CD4-positive, alpha-beta T cell treated with Interleukin-15 for 1 hour (primary cell): ENCODE measurements around the gene GPER1.
"Not testable (repeated sequence)": the region's sequence is repeated elsewhere in the genome, so short reads cannot be mapped to it uniquely, and the experiment has no call there.

ENCODE experiments used
- DNase-seq: peaks from one replicate; pipeline ENCODE4 v3.0.0-alpha.2; 2020

The GPER1 gene

DNA sequence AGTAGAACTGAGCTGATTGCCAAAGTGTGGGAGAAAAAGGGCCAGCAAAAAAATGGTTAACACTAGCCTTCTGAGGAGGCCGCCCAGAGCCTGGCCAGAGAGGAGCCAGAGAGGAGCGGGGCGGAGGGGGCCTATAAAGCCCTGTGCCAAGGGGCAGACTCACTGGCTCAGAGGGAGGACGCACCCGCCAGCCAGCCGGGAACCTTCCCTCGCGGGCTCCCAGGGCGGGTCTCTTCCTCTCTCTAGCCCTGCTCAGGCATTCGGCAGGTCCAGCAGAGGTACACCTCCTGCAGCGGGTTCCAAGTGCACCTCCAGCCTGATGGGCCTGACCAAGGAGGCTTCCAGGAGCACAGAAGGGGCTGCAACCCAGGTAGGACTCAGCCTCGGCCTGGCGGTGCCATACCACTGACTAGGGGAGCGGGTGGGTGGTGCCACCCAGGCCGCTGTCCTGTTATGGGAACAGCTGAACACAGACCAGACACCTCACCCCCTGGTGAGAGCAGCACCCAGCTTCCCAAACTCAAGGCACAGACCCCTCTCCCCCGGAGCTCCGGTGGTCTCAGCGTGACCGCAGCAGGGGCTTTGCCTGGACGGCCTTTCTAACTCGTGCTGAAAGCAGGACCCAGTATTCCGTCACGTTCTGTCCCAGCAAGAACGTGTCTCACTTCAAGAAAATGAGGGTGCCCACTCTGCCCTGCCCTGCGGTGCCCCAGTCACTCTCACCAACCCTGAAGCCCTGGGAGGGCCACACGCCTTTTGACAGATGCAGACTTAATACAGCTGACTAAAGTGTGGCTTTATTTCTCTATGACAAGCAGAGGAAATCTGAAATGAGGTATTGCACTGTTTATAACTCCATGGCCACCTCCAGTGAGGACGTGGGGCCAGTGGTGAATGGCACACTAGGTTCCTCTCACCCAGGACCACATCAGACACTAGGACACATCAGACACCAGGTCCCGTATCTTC, at the start of gene GPER1:
Gene GPER1 (plus strand): TSS at position 162 of the 969 bp plus-strand sequence. CDS start 3,616 bp downstream, outside the sequence.
- DNase-seq: no peak

DNA sequence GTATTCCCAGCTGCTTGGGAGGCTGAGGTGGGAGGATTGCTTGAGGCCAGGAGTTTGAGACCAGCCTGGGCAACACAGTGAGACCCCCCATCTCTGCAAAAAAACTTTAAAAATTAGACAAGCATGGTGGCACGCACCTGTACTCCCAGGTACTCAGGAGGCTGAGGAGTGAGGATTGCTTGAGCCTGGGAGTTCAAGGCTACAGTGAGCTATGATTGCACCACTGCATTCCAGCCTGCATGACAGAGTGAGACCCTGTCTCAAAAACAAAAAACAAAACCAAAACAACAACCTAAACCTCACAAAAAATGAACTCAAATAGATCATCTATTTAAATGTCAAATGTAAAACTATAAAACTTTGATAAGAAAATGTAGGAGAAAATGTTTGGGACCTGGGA, 47.7 kb upstream of the GPER1 start:
- not testable (repeated sequence) for DNase-seq

DNA sequence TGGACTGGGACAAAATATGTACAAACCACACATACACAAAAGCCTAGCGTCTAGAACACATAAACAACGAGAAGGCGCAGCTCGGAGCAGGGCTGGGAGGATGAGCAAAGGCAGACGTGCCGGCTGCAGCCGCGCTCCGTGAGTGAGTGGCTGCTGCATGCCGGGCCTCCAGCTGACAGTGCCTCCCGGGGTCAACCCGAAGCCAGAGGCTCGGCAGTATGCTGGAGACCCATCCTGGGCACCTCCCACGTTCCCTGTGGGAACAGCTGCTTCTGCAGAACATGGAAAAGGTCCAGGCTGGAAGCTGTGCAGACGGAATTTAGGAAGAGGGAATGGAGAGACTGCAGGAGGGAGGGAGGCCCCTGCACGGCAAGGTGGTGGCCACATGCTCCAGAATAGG, 47.1 kb upstream of the GPER1 start:
- no peak for DNase-seq

DNA sequence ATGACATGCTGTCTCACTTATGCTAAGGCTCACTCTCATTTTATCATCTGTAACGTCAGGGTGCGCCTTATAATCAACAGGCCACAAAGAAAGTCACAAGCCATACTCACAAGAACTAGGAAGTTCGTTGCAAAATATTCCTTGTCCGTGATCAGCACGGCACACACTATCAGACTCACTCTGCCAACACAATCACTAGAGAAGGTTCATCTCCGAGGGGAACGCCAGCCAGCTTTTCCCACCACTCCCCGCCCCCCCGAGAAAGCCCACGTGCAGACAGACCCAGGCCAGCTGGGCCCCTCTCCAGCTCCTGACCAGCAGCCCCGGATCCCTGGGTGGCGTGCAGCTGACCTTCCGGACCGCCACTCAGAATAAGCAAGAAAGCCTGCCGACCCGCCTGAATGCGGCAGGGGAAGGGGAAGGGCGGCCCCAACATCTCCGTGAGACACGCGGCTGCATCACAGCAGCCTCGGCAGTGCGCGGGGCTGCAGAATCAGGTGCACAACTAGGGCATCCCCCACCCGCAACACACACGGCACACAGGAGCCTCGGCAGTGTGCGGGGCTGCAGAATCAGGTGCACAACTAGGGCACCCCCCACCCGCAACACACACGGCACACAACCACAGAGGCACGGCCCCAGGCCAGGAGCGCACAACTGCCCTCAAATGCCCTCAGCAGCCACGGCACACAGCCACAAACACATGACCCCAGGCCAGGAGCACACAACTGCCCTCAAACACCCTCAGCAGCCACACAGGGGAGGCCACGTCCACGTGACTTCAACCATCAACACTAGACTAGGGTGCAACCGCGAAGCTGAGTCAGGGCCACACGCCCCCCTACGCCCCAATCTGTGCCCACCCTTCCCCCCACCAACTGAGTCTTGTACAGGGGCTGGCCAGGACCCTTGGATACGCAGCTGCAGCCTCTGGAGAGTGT, 46.1 kb upstream of the GPER1 start:
- peak; percentile 37 for DNase-seq

DNA sequence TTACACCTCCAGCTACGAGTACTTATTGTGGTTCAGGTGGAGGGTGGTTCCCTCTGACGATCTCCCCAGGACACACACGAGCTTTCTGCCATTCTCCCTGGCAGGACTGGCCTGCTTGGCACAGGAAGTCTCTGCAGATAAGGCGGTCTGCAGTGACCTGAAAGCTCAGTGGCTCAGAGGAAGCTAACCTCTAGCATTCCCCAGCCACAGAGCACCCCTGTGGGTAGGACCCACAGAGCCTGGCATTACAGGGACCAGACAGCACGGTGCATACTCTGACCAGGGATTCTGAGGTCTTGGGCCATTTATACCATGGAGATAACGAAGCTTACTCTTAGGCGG, 45.5 kb upstream of the GPER1 start:
- no peak for DNase-seq

DNA sequence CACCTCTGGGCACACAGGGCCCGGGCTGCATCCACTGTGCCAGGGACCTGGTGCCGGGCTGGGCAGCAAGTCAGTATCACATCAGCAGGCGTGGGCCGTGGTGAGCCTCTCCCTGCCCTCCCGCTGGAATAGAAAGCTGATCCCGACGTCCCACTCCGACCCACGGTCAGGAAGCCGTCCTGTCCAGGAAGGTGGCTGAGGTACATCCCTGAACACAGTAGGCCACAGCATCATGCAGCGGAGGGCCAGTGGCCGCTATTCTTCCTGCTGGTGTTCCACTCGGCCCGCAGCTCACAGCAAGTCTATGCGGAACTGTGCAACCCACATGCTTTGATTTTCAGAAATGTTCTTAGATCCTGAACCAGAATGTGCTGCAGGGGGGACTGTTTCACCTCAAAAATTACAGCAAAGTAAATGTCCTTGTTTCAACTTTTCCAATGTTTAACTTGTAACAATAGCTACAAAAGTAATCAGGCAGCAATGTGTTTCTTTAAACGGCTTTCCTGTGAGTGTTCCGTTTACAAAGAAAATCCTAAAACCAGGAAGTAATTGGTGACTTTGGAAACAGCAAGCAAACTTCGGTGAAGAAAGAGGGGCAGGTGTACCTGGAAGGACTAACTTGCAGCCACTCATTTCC, 44.2 kb upstream of the GPER1 start:
- no peak for DNase-seq

DNA sequence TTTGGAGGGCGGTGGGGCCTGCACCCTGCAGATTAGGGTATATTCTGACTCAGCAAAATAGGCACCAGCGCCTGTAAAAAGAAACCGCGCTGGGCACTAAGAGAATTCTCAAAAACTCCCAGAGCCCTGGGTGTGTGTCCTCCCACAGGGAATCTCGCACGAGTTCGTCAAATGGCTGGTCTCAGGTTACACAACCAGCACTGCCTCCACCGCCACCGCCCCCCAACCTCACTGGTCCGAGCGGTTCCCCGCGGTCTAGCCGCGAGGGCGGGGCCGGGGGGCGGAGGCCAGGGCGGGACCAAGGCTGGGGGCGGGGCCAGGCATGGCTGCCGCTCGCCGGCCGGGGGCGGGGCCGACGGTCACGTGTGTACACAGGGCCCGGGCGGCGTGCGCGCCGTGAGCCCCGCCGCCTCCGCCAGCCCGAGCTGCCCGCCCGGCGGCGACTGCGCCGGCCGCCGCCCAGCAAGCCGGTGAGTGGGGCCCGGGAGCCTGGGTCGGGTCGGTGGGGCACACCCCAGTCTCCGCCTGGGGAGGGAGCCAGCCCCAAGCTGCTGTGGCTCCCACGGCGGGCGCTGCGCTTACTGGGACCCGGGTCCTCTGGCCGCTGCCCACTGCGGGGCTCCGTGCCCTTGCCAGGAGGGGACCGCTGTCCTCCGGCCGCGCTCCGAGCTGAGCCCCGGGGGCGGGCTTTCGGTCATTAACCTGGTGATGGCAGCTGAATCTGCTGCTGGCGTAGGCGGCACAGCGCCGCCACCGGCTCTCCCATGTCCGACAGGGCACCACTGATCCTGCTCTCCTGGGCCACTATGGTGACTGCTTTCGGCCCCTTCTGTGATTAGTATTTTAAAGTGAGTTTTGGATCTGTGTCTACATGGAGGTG, 43.5 kb upstream of the GPER1 start, which contains the start of gene GPR146:
Gene GPR146 (plus strand): TSS at position 358 of the 880 bp plus-strand sequence. CDS start 12,970 bp downstream, outside the sequence.
- DNase-seq: peak; percentile 90

DNA sequence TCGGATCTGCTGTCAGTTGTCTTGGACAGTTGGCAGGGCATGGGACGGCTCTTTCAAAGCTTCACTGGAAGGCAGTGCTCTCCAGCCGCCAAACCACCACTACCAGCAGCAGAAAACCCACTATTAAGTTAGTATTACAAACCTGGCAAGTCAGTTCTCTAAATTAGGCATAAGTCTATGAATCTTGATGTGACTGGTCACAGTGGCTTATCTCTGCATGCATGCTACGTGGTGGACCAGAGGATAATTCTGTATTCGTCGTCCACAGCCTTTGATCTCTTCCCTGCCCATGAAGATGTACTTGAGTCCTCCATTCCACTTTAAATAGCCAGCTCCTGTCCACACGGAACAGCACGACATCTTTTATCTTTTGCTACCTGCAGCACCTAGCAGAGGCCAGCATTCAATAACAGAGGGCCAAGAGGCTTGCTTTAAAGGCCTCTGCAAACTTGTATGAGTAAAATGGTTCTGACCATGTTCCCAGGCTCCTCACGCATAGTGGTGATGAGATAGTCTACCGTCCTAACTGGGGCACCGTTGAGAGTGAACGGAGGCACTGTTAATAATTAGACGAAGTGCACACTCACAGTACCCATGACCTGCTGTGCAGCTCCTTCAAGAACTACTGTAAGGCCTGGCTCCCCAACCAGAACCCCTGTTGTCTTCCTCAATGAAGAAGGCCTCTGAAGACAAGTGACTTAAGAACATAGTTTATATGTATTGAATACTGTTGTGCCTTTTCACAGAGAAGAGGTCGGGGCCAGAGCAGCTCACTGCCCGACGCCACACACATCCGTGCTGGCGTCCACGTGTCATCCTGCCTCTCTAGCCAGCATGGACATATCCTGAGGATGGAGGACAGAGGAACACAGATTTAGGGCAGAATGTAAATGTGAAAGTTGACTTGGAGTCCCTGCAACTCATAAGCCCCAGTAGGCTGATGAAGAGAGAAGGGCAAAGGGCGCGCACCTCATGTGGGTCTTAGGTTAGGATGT, 42.5 kb upstream of the GPER1 start:
- no peak for DNase-seq

DNA sequence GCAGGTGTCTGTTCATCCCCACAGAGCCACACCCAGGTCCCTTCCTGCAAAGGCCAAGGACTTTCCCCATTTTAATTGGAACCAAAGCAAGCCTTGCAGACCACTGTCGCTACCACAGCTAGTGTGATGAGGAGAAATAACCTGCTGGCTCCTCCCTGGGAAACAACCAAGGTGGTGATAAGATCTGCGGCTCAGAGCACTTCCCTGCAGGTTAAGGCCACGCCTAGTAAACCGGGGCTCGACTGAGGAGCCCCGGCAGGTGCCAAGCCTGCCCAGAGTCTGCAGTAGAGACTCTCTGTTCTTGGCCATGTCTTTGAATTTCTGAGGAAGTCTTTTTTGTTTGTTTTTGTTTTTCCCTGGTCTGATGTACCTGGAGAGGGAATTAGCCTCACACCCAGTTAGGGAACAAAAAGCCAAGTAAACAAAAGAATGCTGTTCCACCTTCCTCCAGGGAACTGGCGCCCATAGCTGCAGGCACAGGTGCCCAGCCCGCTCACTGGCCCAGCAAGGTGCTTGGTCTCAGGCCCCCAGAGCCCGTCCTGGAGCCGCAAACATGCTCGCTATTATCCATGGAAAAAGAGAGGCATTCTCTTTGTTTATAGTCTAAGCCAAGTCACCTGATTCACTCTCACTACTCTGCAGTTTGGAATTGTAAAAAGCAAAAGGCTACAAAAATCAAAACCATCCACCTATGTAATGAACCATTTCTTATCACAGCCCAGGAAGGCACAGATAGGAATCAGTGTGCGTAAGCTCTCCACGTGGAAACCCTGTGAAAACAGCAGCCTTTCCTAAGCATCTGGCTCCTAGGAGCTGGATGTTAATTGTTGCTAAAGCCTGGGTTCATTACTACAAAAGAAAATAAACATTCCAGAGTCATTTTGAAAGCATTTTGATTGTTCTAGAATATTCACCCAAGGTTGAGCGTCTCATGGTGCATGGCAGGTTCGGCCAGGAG, 40.9 kb upstream of the GPER1 start:
- DNase-seq: peak; percentile 63

DNA sequence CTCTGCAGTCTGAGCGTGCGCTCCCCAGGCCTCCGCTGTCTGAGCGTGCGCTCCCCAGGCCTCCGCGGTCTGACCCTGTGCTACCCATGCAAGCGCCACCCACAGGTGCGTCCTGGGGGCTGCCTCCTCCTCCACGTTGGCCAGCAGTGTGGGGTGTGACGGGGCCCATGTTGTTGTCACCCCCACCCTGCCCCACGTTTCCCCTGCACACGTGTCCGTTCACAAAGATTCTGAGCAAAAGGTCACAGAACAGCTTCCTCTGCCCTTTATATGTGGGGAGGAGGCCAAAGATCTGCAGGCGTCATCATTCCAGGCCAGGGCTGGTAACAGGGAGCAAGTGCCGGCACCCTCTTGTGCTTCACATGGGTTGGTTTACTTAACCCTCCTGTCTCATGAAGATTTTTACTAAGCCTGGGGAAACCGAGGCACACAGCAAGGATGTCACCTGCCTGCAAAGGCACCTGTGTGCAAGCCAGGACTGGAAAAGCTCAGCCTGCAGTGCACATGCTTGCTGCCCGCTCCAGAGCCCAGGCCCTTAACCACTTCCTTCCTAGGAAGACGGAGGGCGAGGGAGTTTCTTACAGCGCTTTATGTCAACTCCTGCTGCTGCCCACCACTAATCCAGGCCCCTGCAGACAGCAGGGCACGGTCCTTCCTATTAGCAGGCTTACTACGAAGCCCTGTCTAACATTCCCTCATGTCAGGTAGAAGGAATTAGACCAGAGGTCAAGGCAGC, 38.7 kb upstream of the GPER1 start:
- DNase-seq: no peak

DNA sequence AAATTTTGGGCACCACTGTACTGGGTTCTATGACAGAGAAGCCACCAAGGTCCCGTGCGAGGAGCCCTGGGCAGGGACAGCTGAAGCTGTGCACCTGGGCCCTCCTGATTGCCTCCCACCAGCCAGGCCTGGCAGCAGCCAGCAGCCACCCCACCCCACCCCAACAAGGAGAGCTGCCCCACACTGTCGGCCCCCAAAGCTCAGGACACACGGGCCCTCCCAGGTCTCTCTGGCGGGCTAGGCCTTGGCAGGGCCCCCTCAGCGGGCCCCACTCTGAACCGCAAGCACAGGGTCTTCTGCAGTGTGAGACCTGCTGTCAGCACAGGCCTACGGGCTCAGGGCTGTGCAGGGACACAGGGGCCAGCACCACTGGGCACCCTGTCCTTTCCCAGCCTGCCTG, 38.1 kb upstream of the GPER1 start:
- no peak for DNase-seq

DNA sequence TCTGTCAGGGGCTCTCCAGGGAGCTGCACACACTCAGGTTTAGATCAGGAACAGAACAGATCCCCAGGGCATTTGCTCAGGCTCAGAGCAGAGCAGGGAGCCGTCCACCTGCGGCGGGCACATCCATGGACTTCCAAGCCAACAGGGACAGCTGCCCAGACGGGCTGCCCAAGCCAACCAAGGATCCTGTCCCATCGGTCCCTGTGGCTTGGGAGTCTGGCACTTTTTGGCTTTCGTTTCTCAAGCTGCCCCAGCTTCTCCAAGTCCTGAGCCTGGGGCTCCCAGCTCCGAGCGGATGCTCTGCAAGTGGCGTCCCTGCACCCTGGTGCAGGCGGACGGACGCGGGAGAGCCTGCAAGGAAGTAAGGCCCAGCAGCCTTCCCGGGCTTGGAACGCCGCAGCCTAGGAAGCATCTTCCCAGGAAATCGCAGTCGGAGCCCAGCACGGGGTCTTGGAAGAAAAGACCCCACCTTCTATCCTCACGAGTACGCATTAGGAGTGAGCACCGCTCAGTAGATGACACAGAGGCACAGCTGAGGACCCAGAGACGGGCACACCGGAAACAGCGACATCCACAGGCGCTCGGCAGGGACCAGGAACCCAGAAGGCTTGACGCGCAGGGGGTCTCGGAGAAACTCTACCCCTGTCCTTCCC, 37.5 kb upstream of the GPER1 start:
- DNase-seq: no peak

DNA sequence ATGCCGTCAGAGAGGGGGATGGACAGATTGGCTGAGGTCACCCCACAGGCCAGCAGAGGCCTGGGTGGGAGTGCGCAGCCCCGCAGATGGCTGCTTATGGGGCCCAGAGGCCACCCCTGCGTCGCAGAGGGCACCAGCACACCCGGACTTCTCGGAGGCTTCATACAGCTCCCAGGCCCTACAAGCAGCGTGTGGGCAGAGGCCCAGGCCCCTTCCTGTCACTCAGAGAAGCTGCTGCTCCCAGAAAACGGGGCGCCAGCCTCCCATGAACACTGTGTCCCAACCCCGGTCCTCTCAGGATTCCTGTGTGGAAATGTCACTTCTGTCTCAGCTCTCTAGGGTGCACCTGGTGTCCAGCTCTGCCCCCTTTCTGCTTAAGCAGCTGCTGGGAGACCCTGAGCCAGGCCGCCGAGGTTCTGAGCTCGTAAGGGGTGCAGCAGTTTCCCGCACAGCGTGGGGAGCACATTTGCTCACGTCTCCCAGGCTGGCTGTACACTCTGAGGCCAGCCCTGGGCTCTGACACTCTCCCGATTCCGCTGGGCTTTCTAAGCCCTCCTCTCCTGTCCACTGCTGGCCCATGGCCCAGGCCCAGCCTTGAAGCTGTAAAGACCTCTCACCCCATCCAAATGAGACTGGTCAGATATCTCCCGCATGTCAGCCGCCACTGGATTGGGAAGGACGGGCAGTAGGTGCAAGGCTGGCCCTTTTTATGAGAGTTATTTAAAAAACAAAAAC, 36.8 kb upstream of the GPER1 start:
- no peak for DNase-seq

DNA sequence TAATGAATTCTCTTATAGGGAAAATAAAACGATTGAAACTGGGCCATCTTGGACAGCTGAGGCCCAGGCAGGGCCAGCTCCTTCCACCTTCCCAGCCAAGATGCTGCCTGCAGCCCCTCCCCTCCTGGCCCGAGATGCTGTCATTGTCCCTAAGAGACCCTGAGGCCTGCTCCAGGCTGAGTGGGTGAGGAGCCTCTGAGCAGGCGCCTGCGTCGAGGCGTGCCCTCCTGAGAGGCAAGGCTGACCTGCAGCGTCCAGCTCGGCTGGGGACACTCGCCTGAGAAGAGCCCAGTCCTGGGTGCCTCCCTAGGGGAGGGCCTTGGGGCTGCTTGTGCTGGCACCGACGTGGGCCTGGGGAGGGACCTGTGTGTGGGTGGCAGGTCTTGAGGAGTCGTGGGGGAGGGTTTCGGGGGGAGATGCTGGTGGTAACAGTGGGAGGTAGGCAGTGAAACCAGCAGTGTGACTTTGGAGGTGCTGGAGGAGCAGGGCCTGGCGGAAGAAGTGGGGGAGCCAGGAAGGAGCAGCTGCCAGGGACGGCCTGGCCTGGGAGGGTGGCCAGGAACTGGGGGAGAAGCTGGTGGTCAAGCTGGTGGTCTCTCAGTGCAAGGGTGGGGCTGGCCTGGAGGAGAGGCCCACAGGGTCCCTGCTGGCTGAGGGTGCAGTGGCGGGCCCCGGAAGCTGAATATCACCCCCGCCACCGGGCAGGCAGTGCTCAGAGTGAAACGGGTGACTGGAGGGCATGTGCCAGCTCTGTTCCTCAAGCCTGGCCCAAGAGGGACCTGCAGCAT, 35.7 kb upstream of the GPER1 start:
- DNase-seq: no peak

DNA sequence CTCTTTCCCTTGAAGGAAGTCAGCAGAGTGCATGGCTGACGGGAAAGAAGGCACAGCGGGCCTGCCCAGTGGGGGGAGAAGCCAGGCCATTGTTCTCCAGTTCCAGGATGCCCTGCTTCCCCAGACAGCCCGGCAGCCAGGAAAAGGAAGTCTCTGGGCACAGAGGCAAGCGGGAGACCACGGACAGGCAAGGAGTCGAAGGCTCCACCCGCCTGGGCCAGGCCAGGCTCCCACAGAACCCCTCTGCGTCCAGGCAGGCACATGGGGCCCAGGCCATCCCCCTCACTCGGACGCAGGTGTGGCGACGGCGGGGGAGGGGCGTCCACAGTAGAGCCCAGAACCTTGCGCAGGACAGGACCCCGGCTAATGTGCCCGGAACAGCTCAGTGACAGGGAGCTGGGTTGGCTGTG, 34.9 kb upstream of the GPER1 start:
- DNase-seq: no peak

DNA sequence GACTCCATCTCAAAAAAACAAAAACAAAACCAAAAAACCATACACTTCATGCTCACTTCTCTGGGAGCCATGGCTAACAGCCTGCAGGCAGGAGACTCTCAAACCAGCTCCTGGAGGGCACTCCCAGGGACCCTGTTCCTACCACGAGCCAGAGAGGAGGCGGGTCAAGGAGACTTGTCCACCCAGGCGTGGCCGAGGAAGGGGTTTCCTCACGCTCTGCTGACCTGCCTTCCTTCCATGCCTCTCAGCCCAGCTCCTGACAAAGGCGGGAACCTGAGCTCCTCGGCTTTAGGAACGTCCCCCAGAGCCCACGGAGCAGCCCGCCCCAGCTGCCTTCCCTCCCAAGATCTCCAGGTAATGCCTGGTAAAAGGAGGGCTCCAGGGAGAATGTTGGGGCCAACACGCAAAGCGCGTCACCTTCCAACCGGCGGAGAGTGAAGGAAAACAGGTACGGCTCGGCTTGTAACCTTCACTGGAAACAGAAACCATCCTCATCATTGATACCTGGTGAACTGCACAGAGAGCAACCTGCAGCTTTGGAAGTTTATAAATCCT, 34.0 kb upstream of the GPER1 start:
- DNase-seq: no peak
